Measurements from ENCODE around the gene DST. TPM values are rescaled to one million over a fixed set of nuclear protein-coding genes. Genes with fewer than 3 reads are reported as not detected.

The DST gene
- total RNA-seq, 2 experiments from 2014 or later = 5.7 to 5.9 TPM

- CTCF ChIA-PET = interaction anchor here (1.0 to 1.2 kb wide), 2 partner anchors 11 to 35 kb away, joined by 3 read pairs; no protein-coding TSS in a partner anchor
- H3K27ac Mint-ChIP-seq = no peak overlapping the region
Measured at GRCh38 chr6:56511591-56511990, 131.1 kb downstream of the DST start.

GRCh38 chr6:56510984-56511531 is 131.6 kb downstream of the DST start:
- ChIA-PET CTCF (no interaction called here), POLR2A (no interaction called here)
- Histone ChIP-seq H3K4me1 (ENCODE audit: insufficient read depth, low read length) (no peaks in the 10 kb centered on the region), H3K27ac (ENCODE audit: low read depth in 1 of 2, low read length in 2 of 2) (no peak overlapping the region), H3K27me3 (ENCODE audit: control insufficient read depth in 1 of 2, insufficient read depth in 2 of 2, low read length in 2 of 2) (no peaks in the 10 kb centered on the region), H3K9me3 (ENCODE audit: control insufficient read depth in 1 of 2, insufficient read depth in 1 of 2, low read length in 2 of 2) (no peaks in the 10 kb centered on the region), H3K36me3 (ENCODE audit: insufficient read depth, low read length) (no peaks in the 10 kb centered on the region), H3K4me3 (ENCODE audit: low read length) (no peak overlapping the region)
- TF ChIP-seq CTCF (IDR thresholded peaks at IDR 0.05) = no peak
- intact Hi-C loops (cut with DNase I, micrococcal nuclease) = no loop called here
- DNase-seq (no peak), ATAC-seq (ENCODE audit: poor library complexity) (no peak)
- no peaks in the 10 kb centered on the region for H3K9me3 Mint-ChIP-seq
- H3K36me3 Mint-ChIP-seq (ENCODE audit: low read depth) = no peaks in the 10 kb centered on the region
- no peak overlapping the region for H3K4me3 Mint-ChIP-seq
- H3K4me1 Mint-ChIP-seq (ENCODE audit: low read depth) = no peaks in the 10 kb centered on the region
- H3K27ac Mint-ChIP-seq = no peak overlapping the region
- H3K27me3 Mint-ChIP-seq = no peaks in the 10 kb centered on the region

More at GRCh38 chr6:56511591-56511990, 131.1 kb downstream of the DST start:
- Mint-ChIP-seq H3K4me3 (no peak overlapping the region), H3K9me3 (no peaks in the 10 kb centered on the region), H3K27me3 (no peaks in the 10 kb centered on the region), H3K36me3 (ENCODE audit: low read depth) (no peaks in the 10 kb centered on the region), H3K4me1 (ENCODE audit: low read depth) (no peaks in the 10 kb centered on the region)
- POLR2A ChIA-PET = no interaction called here
- H3K9me3 ChIP-seq (ENCODE audit: control insufficient read depth in 1 of 2, insufficient read depth in 1 of 2, low read length in 2 of 2) = no peaks in the 10 kb centered on the region
- no peaks in the 10 kb centered on the region for H3K27me3 ChIP-seq (ENCODE audit: control insufficient read depth in 1 of 2, insufficient read depth in 2 of 2, low read length in 2 of 2)
- no peak overlapping the region for H3K4me3 ChIP-seq (ENCODE audit: low read length)
- no peak for TF ChIP-seq CTCF (IDR thresholded peaks at IDR 0.05)
- DNase-seq = no peak
- intact Hi-C loops (cut with DNase I, micrococcal nuclease) = no loop called here
- no peak for ATAC-seq (ENCODE audit: poor library complexity)
- H3K36me3 ChIP-seq (ENCODE audit: insufficient read depth, low read length) = no peaks in the 10 kb centered on the region
- no peaks in the 10 kb centered on the region for H3K4me1 ChIP-seq (ENCODE audit: insufficient read depth, low read length)
- H3K27ac ChIP-seq (ENCODE audit: low read depth in 1 of 2, low read length in 2 of 2) = no peak overlapping the region

GRCh38 chr6:56509031-56509430 is 133.7 kb downstream of the DST start:
- no peak overlapping the region for H3K4me3 ChIP-seq (ENCODE audit: low read length)
- ATAC-seq (ENCODE audit: poor library complexity) = no peak

More at GRCh38 chr6:56509031-56509430, 133.7 kb downstream of the DST start:
- Histone ChIP-seq H3K4me1 (ENCODE audit: insufficient read depth, low read length) (no peaks in the 10 kb centered on the region), H3K27ac (ENCODE audit: low read depth in 1 of 2, low read length in 2 of 2) (no peak overlapping the region), H3K9me3 (ENCODE audit: control insufficient read depth in 1 of 2, insufficient read depth in 1 of 2, low read length in 2 of 2) (no peaks in the 10 kb centered on the region), H3K27me3 (ENCODE audit: control insufficient read depth in 1 of 2, insufficient read depth in 2 of 2, low read length in 2 of 2) (no peaks in the 10 kb centered on the region), H3K36me3 (ENCODE audit: insufficient read depth, low read length) (no peaks in the 10 kb centered on the region)
- no peak overlapping the region for H3K4me3 Mint-ChIP-seq
- no peaks in the 10 kb centered on the region for H3K4me1 Mint-ChIP-seq (ENCODE audit: low read depth)
- no peaks in the 10 kb centered on the region for H3K9me3 Mint-ChIP-seq
- ChIA-PET CTCF (no interaction called here), POLR2A (no interaction called here)
- no peaks in the 10 kb centered on the region for H3K36me3 Mint-ChIP-seq (ENCODE audit: low read depth)
- no peak for TF ChIP-seq CTCF (IDR thresholded peaks at IDR 0.05)
- intact Hi-C loops (cut with DNase I, micrococcal nuclease) = no loop called here
- DNase-seq = no peak
- H3K27ac Mint-ChIP-seq = no peak overlapping the region
- H3K27me3 Mint-ChIP-seq = no peaks in the 10 kb centered on the region

All from CD4-positive, alpha-beta T cell (primary cell).